K562 (cell line): ENCODE measurements around the gene COL6A1. TPM values are rescaled to one million over a fixed set of nuclear protein-coding genes. Genes with fewer than 3 reads are reported as not detected.

Experiments used
- FOXP4 ChIP-seq: sonication (generic); formaldehyde crosslinking; IDR thresholded peaks from 2 replicates; pipeline ENCODE4 v1.8.0; 2022; ENCODE audit warnings: mild to moderate bottlenecking, missing genetic modification reagents, borderline replicate concordance
- GABPB1 ChIP-seq: sonication (generic); formaldehyde crosslinking; IDR thresholded peaks from 2 replicates; pipeline ENCODE4 v1.8.0; 2022; ENCODE audit warnings: mild to moderate bottlenecking, missing genetic modification reagents
- GABPB2 ChIP-seq: fragments of 250-450 bp; sonication (Bioruptor Pico); conservative IDR thresholded peaks from 2 replicates; pipeline ENCODE4 v1.5.1; 2021; ENCODE audit warnings: mild to moderate bottlenecking
- HNRNPL ChIP-seq: fragments of 200-400 bp; formaldehyde crosslinking; IDR thresholded peaks from 2 replicates; pipeline ENCODE4 v1.6.1; 2017; ENCODE audit warnings: low read depth, mild to moderate bottlenecking, low read length
- MGA ChIP-seq: fragments of 450-650 bp; IDR thresholded peaks from 2 replicates; pipeline ENCODE4 v1.6.1; 2016; ENCODE audit warnings: mild to moderate bottlenecking, moderate library complexity
- PHF20 ChIP-seq: fragments of 450-650 bp; IDR thresholded peaks from 2 replicates; pipeline ENCODE4 v1.6.1; 2018; ENCODE audit not compliant: partially characterized antibody
- RUNX1 ChIP-seq: sonication (generic); IDR thresholded peaks from 2 replicates; pipeline ENCODE4 v1.6.1; 2016; ENCODE audit warnings: antibody characterized with exemption, low read depth
- ZNF592 ChIP-seq: fragments of 450-650 bp; IDR thresholded peaks from 2 replicates; pipeline ENCODE4 v1.6.1; 2017; ENCODE audit warnings: antibody characterized with exemption, mild to moderate bottlenecking
- polyA plus RNA-seq, 8 experiments: library from polyadenylated mRNA; depleted of rRNA in 4 of 8; stranded (reverse) in 5 of 8; unstranded in 3 of 8; fragments of >200 nt; fragmentation: Nextera tagmentation in 2 of 8; fragmentation: Illumina TruSeq in 1 of 8; extraction: Ambion mirVana in 2 of 8; extraction: Trizol in 1 of 8; gene quantifications; 2 replicates each; pipeline versions ENCODE4 v1.2.1 to v1.2.3, GENCODE V29; 2011 to 2014; ENCODE audit warnings: inconsistent platforms in 1 of 8, missing spikeins in 1 of 8
- total RNA-seq, 7 experiments: library from RNA; depleted of rRNA in 6 of 7; stranded (reverse); fragments of >200 nt in 6 of 7; fragmentation: Illumina TruSeq in 2 of 7; extraction: Trizol in 2 of 7; gene quantifications; 2 replicates each; pipeline versions ENCODE4 v1.2.1 to v1.2.3, GENCODE V29; 2011 to 2021; ENCODE audit warnings: low replicate concordance in 1 of 7

Gene COL6A1
- total and polyA plus RNA-seq, 9 of the 15 experiments (the other 6 are each of a cell fraction or from before 2014, with no cell fraction given), result 0.07 to 1.3 (median 0.14) TPM; not detected in 3

- TF ChIP-seq FOXP4 (no peak), RUNX1 (no peak), HNRNPL (no peak), MGA (peak; percentile 97), GABPB1 (CRISPR knock-in tag) (no peak), ZNF592 (no peak), PHF20 (no peak), GABPB2 (CRISPR knock-in tag) (no peak)
These were observed 32.9 kb upstream of the COL6A1 start (continued) for GRCh38 chr21:45948576-45949141.
